GM12878 (cell line): ENCODE results near the gene SELENBP1. TPM values are rescaled to one million over a fixed set of nuclear protein-coding genes. Genes with fewer than 3 reads are reported as not detected.

Experiments used
- CHD2 ChIP-seq: IDR thresholded peaks from 2 replicates; pipeline ENCODE4 v1.6.1; 2011; ENCODE audit warnings: low read depth, low read length, improper control_type of control experiment, borderline replicate concordance
- CTCF ChIP-seq, 3 experiments: IDR thresholded peaks in 2 of 3; conservative IDR thresholded peaks in 1 of 3; 2 replicates each; pipeline ENCODE4 v1.5.1; 2011; ENCODE audit warnings: low read depth in 3 of 3, low read length in 3 of 3, mild to moderate bottlenecking in 3 of 3, control low read depth in 2 of 3, moderate library complexity in 2 of 3, inconsistent platforms in 1 of 3, mixed read lengths in 1 of 3; ENCODE audit not compliant: control insufficient read depth in 2 of 3, insufficient read depth in 1 of 3; ENCODE audit errors: extremely low read depth in 1 of 3
- ELK1 ChIP-seq: IDR thresholded peaks from 2 replicates; pipeline ENCODE4 v1.6.1; 2012; ENCODE audit warnings: low read depth, low read length, improper control_type of control experiment
- ESRRA ChIP-seq: IDR thresholded peaks from 2 replicates; pipeline ENCODE4 v1.6.1; 2012; ENCODE audit warnings: mild to moderate bottlenecking, low read length, improper control_type of control experiment
- FOS ChIP-seq: IDR thresholded peaks from 3 replicates; pipeline ENCODE4 v1.6.1; 2011; ENCODE audit warnings: borderline replicate concordance; ENCODE audit not compliant: insufficient read length; ENCODE audit errors: extremely low read depth
- GABPA ChIP-seq: IDR thresholded peaks from 2 replicates; pipeline ENCODE4 v1.6.1; 2014; ENCODE audit warnings: antibody characterized with exemption, low read depth, mild to moderate bottlenecking, inconsistent platforms
- IKZF1 ChIP-seq: fragments of 450-650 bp; conservative IDR thresholded peaks from 2 replicates; pipeline ENCODE4 v1.6.1; 2017; ENCODE audit warnings: antibody characterized with exemption, mild to moderate bottlenecking
- KAT2A ChIP-seq: conservative IDR thresholded peaks from 2 replicates; pipeline ENCODE4 v1.6.1; 2011; ENCODE audit warnings: low read depth, low read length; ENCODE audit not compliant: control insufficient read depth
- LARP7 ChIP-seq: fragments of 450-650 bp; IDR thresholded peaks from 2 replicates; pipeline ENCODE4 v1.6.1; 2017; ENCODE audit warnings: mild to moderate bottlenecking
- NR2C2 ChIP-seq: IDR thresholded peaks from 2 replicates; pipeline ENCODE4 v1.6.1; 2011; ENCODE audit warnings: borderline replicate concordance, low read depth; ENCODE audit not compliant: control insufficient read depth, insufficient read length
- NRF1 ChIP-seq: conservative IDR thresholded peaks from 2 replicates; pipeline ENCODE4 v1.6.1; 2011; ENCODE audit warnings: mild to moderate bottlenecking, low read depth, low read length, improper control_type of control experiment
- PAX5 ChIP-seq: IDR thresholded peaks from 2 replicates; pipeline ENCODE4 v1.6.1; 2011; ENCODE audit warnings: low read depth, low read length, borderline replicate concordance
- PAX8 ChIP-seq: fragments of 450-650 bp; IDR thresholded peaks from 2 replicates; pipeline ENCODE4 v1.6.1; 2017; ENCODE audit warnings: mild to moderate bottlenecking, moderate library complexity
- PML ChIP-seq: IDR thresholded peaks from 2 replicates; pipeline ENCODE4 v1.6.1; 2012; ENCODE audit warnings: low read length, inconsistent platforms
- POLR2A ChIP-seq: IDR thresholded peaks from 2 replicates; pipeline ENCODE4 v1.6.1; 2011; ENCODE audit warnings: low read depth, mild to moderate bottlenecking, low read length
- POLR2AphosphoS2 ChIP-seq: IDR thresholded peaks from 2 replicates; pipeline ENCODE4 v1.6.1; 2011; ENCODE audit warnings: low read depth, mild to moderate bottlenecking, low read length, improper control_type of control experiment, moderate library complexity
- RELA ChIP-seq: fragments of 450-650 bp; IDR thresholded peaks from 2 replicates; pipeline ENCODE4 v1.8.0; 2014; ENCODE audit warnings: borderline replicate concordance; ENCODE audit not compliant: partially characterized antibody
- SIX5 ChIP-seq: IDR thresholded peaks from 2 replicates; pipeline ENCODE4 v1.6.1; 2011; ENCODE audit warnings: mild to moderate bottlenecking, low read depth, low read length, moderate library complexity; ENCODE audit not compliant: severe bottlenecking
- SMAD5 ChIP-seq: IDR thresholded peaks from 2 replicates; pipeline ENCODE4 v1.6.1; 2016; ENCODE audit warnings: antibody characterized with exemption, low read depth
- TAF1 ChIP-seq: IDR thresholded peaks from 2 replicates; pipeline ENCODE4 v1.6.1; 2011; ENCODE audit warnings: mild to moderate bottlenecking, low read depth, low read length, borderline replicate concordance
- TARDBP ChIP-seq: IDR thresholded peaks from 2 replicates; pipeline ENCODE4 v1.6.1; 2016; ENCODE audit warnings: borderline replicate concordance
- USF2 ChIP-seq: IDR thresholded peaks from 2 replicates; pipeline ENCODE4 v1.6.1; 2011; ENCODE audit warnings: low read depth, low read length, improper control_type of control experiment, borderline replicate concordance
- ZNF384 ChIP-seq: IDR thresholded peaks from 2 replicates; pipeline ENCODE4 v1.6.1; 2012; ENCODE audit warnings: low read depth, mild to moderate bottlenecking, low read length, improper control_type of control experiment, borderline replicate concordance
- polyA plus RNA-seq, 11 experiments: library from polyadenylated mRNA; depleted of rRNA in 4 of 11; unstranded in 6 of 11; stranded (reverse) in 5 of 11; fragments of >200 nt; fragmentation: Nextera tagmentation in 4 of 11; fragmentation: Illumina TruSeq in 1 of 11; extraction: Ambion mirVana in 4 of 11; extraction: Trizol in 1 of 11; gene quantifications; 1 replicate in 1 of 11; 2 replicates in 10 of 11; pipeline versions ENCODE4 v1.2.1 to v1.2.3, GENCODE V29; 2011 to 2016; ENCODE audit warnings: inconsistent platforms in 2 of 11, missing spikeins in 2 of 11, low read depth in 1 of 11
- total RNA-seq, 4 experiments: library from RNA; depleted of rRNA in 3 of 4; stranded (reverse); fragments of >200 nt in 3 of 4; fragmentation: Illumina TruSeq in 1 of 4; extraction: Trizol in 1 of 4; gene quantifications; 2 replicates each; pipeline versions ENCODE4 v1.2.1 to v1.2.3, GENCODE V29; 2013 to 2021
- TF ChIP-seq, protein P1 (sequence below): fragments of 450-650 bp; formaldehyde crosslinking; IDR thresholded peaks from 2 replicates; pipeline ENCODE4 v1.4.0; 2020; ENCODE audit warnings: mild to moderate bottlenecking, moderate library complexity

SELENBP1 gene
- total and polyA plus RNA-seq, 10 of the 15 experiments (the other 5 are each of a cell fraction or from before 2014, with no cell fraction given), result 0.41 TPM; not detected in 9

GRCh38 chr1:151346769-151347522 is 25.6 kb downstream of the SELENBP1 start, which contains the start of gene RFX5 (continued):
- no peak for TF ChIP-seq CTCF (IDR thresholded peaks at IDR 0.05 in 2 of 3, conservative IDR thresholded peaks at IDR 0.05 in 1 of 3; ENCODE audit: control insufficient read depth in 2 of 3, extremely low read depth in 1 of 3, insufficient read depth in 1 of 3, low read depth in 3 of 3, low read length in 3 of 3)
- TF ChIP-seq NRF1, result no peak
- TF ChIP-seq PML, result peak; percentile 79
- TF ChIP-seq NR2C2, result no peak
- TF ChIP-seq GABPA, result no peak
- TF ChIP-seq SIX5, result peak; percentile 36
- TF ChIP-seq CHD2, result peak; percentile 90
- TF ChIP-seq IKZF1, result peak; percentile 61
- peak; percentile 67; the same call in 1 of the 2 replicates for TF ChIP-seq SMAD5
- TF ChIP-seq PAX8, result no peak
- TF ChIP-seq, protein P1, sequence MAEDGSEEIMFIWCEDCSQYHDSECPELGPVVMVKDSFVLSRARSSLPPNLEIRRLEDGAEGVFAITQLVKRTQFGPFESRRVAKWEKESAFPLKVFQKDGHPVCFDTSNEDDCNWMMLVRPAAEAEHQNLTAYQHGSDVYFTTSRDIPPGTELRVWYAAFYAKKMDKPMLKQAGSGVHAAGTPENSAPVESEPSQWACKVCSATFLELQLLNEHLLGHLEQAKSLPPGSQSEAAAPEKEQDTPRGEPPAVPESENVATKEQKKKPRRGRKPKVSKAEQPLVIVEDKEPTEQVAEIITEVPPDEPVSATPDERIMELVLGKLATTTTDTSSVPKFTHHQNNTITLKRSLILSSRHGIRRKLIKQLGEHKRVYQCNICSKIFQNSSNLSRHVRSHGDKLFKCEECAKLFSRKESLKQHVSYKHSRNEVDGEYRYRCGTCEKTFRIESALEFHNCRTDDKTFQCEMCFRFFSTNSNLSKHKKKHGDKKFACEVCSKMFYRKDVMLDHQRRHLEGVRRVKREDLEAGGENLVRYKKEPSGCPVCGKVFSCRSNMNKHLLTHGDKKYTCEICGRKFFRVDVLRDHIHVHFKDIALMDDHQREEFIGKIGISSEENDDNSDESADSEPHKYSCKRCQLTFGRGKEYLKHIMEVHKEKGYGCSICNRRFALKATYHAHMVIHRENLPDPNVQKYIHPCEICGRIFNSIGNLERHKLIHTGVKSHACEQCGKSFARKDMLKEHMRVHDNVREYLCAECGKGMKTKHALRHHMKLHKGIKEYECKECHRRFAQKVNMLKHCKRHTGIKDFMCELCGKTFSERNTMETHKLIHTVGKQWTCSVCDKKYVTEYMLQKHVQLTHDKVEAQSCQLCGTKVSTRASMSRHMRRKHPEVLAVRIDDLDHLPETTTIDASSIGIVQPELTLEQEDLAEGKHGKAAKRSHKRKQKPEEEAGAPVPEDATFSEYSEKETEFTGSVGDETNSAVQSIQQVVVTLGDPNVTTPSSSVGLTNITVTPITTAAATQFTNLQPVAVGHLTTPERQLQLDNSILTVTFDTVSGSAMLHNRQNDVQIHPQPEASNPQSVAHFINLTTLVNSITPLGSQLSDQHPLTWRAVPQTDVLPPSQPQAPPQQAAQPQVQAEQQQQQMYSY (CRISPR knock-in tag), result no peak
- TF ChIP-seq RELA, result no peak
- TF ChIP-seq KAT2A, result no peak
- peak; percentile 32 for TF ChIP-seq FOS
- peak; percentile 69; the same call in 1 of the 2 replicates for TF ChIP-seq POLR2AphosphoS2
- TF ChIP-seq ELK1, result no peak
- peak; percentile 67 for TF ChIP-seq POLR2A
- peak; percentile 55; the same call in 1 of the 2 replicates for TF ChIP-seq PAX5
- no peak for TF ChIP-seq LARP7
- no peak for TF ChIP-seq ZNF384
- TF ChIP-seq ESRRA, result 0 out of 2 replicates have a peak, but pooled peaks have one; percentile 25
- TF ChIP-seq TARDBP, result peak; percentile 81; the same call in 1 of the 2 replicates
- TF ChIP-seq TAF1, result peak; percentile 59; the same call in 1 of the 2 replicates
- TF ChIP-seq USF2, result no peak; the same call in 1 of the 2 replicates
